DND-41 (cell line): ENCODE data around the gene LRRC10.
"Not testable (repeated sequence)": the region's sequence is repeated elsewhere in the genome, so short reads cannot be mapped to it uniquely, and the experiment has no call there.

ENCODE experiments used
- ATAC-seq: fragments of 200-7000 bp; cut with Tn5 transposase; 3 replicates; pipeline ENCODE4 v1.9.1; 2021; ENCODE audit warnings: low read depth; ENCODE audit not compliant: insufficient read depth
- DNase-seq: peaks from one replicate; pipeline ENCODE4 v3.0.0-alpha.2; 2020
- H2AFZ ChIP-seq: 2 replicates; pipeline ENCODE4 v1.6.0; 2012; ENCODE audit warnings: low read depth, low read length
- H3K27ac ChIP-seq: 2 replicates; pipeline ENCODE4 v1.5.1; 2012; ENCODE audit warnings: low read length, inconsistent platforms
- H3K27me3 ChIP-seq: fragments of 200-600 bp; sonication (generic); 2 replicates; pipeline ENCODE4 v1.6.0; 2012; ENCODE audit warnings: low read length, mild to moderate bottlenecking, inconsistent platforms; ENCODE audit not compliant: insufficient read depth, poor library complexity
- H3K36me3 ChIP-seq: 2 replicates; pipeline ENCODE4 v1.5.1; 2012; ENCODE audit warnings: low read length, inconsistent platforms; ENCODE audit not compliant: insufficient read depth
- H3K4me1 ChIP-seq: 2 replicates; pipeline ENCODE4 v1.5.1; 2012; ENCODE audit warnings: mild to moderate bottlenecking, low read length; ENCODE audit not compliant: insufficient read depth
- H3K4me2 ChIP-seq: 2 replicates; pipeline ENCODE4 v1.6.0; 2012; ENCODE audit warnings: mild to moderate bottlenecking, moderate library complexity, low read length, inconsistent platforms; ENCODE audit not compliant: insufficient read depth
- H3K4me3 ChIP-seq, 2 experiments: fragments of 200-600 bp in 1 of 2; shearing (Covaris generic) in 1 of 2; 2 replicates each; pipeline ENCODE4 v1.5.1; 2012 to 2016; ENCODE audit warnings: inconsistent platforms in 2 of 2, low read length in 2 of 2, mild to moderate bottlenecking in 2 of 2, low read depth in 1 of 2, moderate library complexity in 1 of 2
- H3K79me2 ChIP-seq: 2 replicates; pipeline ENCODE4 v1.6.0; 2012; ENCODE audit warnings: low read length, inconsistent platforms; ENCODE audit not compliant: insufficient read depth
- H3K9ac ChIP-seq: 2 replicates; pipeline ENCODE4 v1.6.0; 2012; ENCODE audit warnings: low read depth, mild to moderate bottlenecking, inconsistent platforms, low read length, moderate library complexity
- H3K9me3 ChIP-seq: 2 replicates; pipeline ENCODE4 v1.5.1; 2012; ENCODE audit warnings: low read length, moderate library complexity, mild to moderate bottlenecking, inconsistent platforms; ENCODE audit not compliant: insufficient read depth, severe bottlenecking
- H4K20me1 ChIP-seq: 2 replicates; pipeline ENCODE4 v1.6.0; 2012; ENCODE audit warnings: low read length; ENCODE audit not compliant: insufficient read depth
- EZH2 ChIP-seq: IDR thresholded peaks from 3 replicates; pipeline ENCODE4 v1.6.1; 2012; ENCODE audit warnings: borderline replicate concordance, low read depth, mild to moderate bottlenecking, moderate library complexity, low read length, inconsistent platforms; ENCODE audit not compliant: severe bottlenecking
- TF ChIP-seq, protein P1 (sequence below): IDR thresholded peaks from 2 replicates; pipeline ENCODE4 v1.5.1; 2012; ENCODE audit warnings: borderline replicate concordance, low read length, moderate library complexity, mild to moderate bottlenecking; ENCODE audit not compliant: poor library complexity, severe bottlenecking; ENCODE audit errors: extremely low read depth

Gene LRRC10

DNA sequence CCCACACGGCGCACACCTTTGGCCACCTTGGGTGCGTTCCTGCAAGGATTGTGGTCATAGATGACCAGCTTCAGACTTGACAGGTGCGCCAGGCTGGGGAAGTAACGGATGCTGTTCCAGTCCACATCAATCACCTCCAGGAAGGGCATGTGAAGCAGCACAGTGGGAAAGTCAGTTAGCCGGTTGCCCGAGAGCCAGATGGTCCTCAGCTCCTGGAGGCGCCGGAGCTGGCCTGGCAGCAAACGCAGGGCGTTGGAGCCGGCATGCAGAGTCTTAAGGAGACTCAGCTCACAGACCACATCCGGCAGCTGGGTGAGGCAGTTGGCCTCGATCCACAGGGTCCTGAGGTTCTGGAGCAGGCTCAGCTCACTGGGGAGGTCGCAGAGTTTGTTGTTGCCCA lies 581 bp downstream of the LRRC10 start:
- ATAC-seq (no peak), DNase-seq (no peak)
- Histone ChIP-seq H2AFZ (no peak overlapping the region), H3K9ac (no peak overlapping the region), H3K79me2 (no peaks in the 10 kb centered on the region), H3K36me3 (no peaks in the 10 kb centered on the region), H3K4me3 (no peak overlapping the region), H4K20me1 (no peaks in the 10 kb centered on the region), H3K9me3 (no peaks in the 10 kb centered on the region), H3K4me2 (no peak overlapping the region), H3K27me3 (peaks cover 3% of the 10 kb centered on the region), H3K27ac (no peak overlapping the region), H3K4me1 (no peaks in the 10 kb centered on the region)
- TF ChIP-seq, protein P1, sequence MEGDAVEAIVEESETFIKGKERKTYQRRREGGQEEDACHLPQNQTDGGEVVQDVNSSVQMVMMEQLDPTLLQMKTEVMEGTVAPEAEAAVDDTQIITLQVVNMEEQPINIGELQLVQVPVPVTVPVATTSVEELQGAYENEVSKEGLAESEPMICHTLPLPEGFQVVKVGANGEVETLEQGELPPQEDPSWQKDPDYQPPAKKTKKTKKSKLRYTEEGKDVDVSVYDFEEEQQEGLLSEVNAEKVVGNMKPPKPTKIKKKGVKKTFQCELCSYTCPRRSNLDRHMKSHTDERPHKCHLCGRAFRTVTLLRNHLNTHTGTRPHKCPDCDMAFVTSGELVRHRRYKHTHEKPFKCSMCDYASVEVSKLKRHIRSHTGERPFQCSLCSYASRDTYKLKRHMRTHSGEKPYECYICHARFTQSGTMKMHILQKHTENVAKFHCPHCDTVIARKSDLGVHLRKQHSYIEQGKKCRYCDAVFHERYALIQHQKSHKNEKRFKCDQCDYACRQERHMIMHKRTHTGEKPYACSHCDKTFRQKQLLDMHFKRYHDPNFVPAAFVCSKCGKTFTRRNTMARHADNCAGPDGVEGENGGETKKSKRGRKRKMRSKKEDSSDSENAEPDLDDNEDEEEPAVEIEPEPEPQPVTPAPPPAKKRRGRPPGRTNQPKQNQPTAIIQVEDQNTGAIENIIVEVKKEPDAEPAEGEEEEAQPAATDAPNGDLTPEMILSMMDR, result no peak
- no peak for TF ChIP-seq EZH2

DNA sequence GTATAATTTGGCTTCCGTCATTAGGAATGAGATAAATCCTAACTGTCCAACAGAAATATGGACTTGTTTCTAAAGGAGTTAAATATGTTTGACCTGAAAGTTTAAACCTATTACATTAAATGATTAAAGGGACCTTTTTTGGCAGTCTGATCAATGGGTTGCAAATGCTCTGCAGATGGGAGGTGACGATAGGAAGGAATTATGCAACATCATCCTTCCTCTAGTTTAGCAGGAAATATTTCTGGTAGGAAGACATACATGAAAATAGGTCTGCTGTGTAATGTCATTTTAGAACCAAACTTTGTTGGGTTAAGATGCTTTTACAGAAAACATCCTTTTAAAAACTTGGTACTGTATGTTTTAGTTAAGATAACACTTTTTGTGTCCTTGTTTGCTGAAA lies 2.6 kb downstream of the LRRC10 start:
- Histone ChIP-seq H3K79me2 (no peaks in the 10 kb centered on the region), H3K9ac (no peak overlapping the region), H3K4me1 (no peaks in the 10 kb centered on the region), H3K9me3 (no peaks in the 10 kb centered on the region), H4K20me1 (no peaks in the 10 kb centered on the region; the same call in 1 of the 2 replicates), H3K4me3 (no peak overlapping the region), H2AFZ (no peak overlapping the region), H3K27ac (no peak overlapping the region), H3K36me3 (peaks cover 4% of the 10 kb centered on the region; the same call in 1 of the 2 replicates), H3K4me2 (no peak overlapping the region), H3K27me3 (peaks cover 3% of the 10 kb centered on the region)
- no peak for ATAC-seq
- TF ChIP-seq, protein P1, result no peak
- TF ChIP-seq EZH2, result no peak
- DNase-seq, result no peak

DNA sequence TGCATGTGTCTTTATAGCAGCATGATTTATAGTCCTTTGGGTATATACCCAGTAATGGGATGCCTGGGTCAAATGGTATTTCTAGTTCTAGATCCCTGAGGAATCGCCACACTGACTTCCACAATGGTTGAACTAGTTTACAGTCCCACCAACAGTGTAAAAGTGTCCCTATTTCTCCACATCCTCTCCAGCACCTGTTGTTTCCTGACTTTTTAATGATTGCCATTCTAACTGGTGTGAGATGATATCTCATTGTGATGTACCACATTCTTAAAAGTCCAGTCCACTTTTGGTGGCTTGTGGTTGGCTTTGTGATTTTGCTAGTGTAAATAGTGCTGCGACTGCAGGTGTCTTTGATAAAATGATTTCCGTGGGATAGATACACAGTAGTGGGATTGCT lies 6.4 kb downstream of the LRRC10 start:
- not testable (repeated sequence) for DNase-seq, H3K9me3 ChIP-seq, H3K9ac ChIP-seq, H2AFZ ChIP-seq, H3K4me1 ChIP-seq, H4K20me1 ChIP-seq, ATAC-seq, H3K4me3 ChIP-seq, H3K79me2 ChIP-seq, H3K4me2 ChIP-seq, H3K27ac ChIP-seq, H3K27me3 ChIP-seq
- H3K36me3 ChIP-seq, result peaks cover 42% of the 10 kb centered on the region

DNA sequence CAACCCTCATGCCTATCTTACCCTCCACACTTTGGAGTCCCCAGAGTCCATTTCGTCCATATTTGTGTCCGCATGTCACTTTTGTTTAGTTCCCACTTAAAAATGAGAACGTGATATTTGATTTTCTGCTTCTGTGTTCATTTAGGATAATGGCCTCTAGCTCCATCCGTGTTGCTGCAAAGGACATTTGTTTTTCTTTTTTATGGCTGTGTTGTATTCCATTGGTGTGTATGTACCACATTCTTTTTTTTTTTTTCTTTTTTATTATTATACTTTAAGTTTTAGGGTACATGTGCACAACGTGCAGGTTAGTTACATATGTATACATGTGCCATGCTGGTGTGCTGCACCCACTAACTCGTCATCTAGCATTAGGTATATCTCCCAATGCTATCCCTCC lies 7.2 kb downstream of the LRRC10 start:
- H3K4me2 ChIP-seq, H4K20me1 ChIP-seq, H3K79me2 ChIP-seq, H3K4me3 ChIP-seq, DNase-seq, H3K27ac ChIP-seq, H3K27me3 ChIP-seq, ATAC-seq, H3K9me3 ChIP-seq, H3K4me1 ChIP-seq, H2AFZ ChIP-seq, H3K9ac ChIP-seq: not testable (repeated sequence)
- H3K36me3 ChIP-seq, result peaks cover 48% of the 10 kb centered on the region
